ENCODE measurements around the gene ZNF124.
"Not testable (repeated sequence)": the region's sequence is repeated elsewhere in the genome, so short reads cannot be mapped to it uniquely, and the experiment has no call there.

Gene ZNF124

DNA sequence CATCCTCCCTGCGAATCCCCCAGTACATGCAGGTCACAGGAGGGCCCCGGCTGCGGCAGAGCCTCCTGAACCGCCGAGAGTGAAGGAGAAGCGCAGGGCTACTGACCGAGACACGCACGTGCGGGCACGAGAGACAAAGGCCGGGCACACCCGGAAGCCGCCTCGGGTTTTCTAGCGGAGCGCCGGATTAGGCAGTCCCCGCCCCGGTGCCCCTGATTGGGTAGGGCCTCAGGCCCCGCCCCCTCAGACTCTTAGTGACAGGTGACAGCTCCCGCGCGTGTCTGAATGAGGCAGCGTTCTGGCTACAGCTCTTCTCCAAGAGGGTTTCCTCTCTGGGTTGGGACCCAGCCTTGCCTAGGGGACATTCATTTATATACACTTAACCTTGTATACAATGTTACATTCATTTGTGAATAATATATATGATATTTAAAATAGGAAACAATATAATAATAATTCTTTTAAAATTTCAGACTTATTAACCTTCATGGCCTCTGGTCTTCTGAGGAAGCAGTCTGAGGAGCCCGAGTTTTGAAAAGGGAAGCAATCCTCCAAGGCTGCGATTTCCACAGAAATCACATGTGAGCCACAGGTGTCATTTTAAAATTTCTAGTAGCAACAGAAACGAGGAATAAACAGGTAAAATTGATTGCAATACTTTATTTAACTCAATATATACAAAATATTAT is at the start of gene ZNF124:
Gene ZNF124, minus strand, starts transcription at position 146 of the 689 bp plus-strand sequence. Its CDS starts 143 bp downstream, at position 3.
- FAIRE-seq: peak; percentile 77
- DNase-seq (ENCODE audit: insufficient read length, low spot score): not testable (repeated sequence)

DNA sequence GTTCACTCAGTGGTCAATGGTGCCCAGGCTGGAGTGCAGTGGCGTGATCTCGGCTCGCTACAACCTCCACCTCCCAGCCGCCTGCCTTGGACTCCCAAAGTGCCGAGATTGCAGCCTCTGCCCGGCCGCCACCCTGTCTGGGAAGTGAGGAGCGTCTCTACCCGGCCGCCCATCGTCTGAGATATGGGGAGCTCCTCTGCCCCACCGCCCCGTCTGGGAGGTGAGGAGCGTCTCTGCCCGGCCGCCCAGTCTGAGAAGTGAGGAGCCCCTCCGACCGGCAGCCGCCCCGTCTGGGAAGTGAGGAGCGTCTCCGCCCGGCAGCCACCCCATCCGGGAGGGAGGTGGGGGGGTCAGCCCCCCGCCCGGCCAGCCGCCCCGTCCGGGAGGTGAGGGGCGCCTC is 48.5 kb upstream of the ZNF124 start:
- DNase-seq (ENCODE audit: insufficient read length, low spot score); FAIRE-seq: not testable (repeated sequence)

- DNase-seq (ENCODE audit: insufficient read length, low spot score): no peak
- no peak for FAIRE-seq
Measured at GRCh38 chr1:247218121-247218651, 46.4 kb upstream of the ZNF124 start.

- FAIRE-seq: no peak
- DNase-seq (ENCODE audit: insufficient read length, low spot score): no peak
Measured at GRCh38 chr1:247216261-247216660, 44.4 kb upstream of the ZNF124 start.

- DNase-seq (ENCODE audit: insufficient read length, low spot score) (no peak), FAIRE-seq (no peak)
Measured at GRCh38 chr1:247212627-247213617, 41.1 kb upstream of the ZNF124 start.

GRCh38 chr1:247212012-247212411 is 40.2 kb upstream of the ZNF124 start:
- DNase-seq (ENCODE audit: insufficient read length, low spot score) (no peak), FAIRE-seq (no peak)

DNA sequence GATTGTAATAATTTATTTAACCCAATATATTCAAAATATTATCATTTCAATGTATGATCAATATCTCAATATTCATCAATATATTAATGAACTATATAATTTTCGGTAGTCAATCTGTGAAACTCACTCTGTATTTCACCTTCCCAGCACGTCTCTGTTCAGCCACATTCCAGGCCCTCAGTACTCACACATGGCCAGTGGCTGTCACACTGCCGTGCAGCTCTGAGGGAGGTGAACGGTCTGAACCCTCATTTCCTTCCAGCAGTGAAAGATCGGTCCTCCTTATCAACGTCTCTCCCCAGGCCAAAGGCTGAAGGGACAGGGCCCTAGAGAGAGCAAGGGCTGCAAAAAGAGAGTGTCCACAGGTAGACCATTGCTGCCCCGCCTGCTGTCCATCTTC is 39.5 kb upstream of the ZNF124 start:
- DNase-seq (ENCODE audit: insufficient read length, low spot score): no peak
- FAIRE-seq: no peak

DNA sequence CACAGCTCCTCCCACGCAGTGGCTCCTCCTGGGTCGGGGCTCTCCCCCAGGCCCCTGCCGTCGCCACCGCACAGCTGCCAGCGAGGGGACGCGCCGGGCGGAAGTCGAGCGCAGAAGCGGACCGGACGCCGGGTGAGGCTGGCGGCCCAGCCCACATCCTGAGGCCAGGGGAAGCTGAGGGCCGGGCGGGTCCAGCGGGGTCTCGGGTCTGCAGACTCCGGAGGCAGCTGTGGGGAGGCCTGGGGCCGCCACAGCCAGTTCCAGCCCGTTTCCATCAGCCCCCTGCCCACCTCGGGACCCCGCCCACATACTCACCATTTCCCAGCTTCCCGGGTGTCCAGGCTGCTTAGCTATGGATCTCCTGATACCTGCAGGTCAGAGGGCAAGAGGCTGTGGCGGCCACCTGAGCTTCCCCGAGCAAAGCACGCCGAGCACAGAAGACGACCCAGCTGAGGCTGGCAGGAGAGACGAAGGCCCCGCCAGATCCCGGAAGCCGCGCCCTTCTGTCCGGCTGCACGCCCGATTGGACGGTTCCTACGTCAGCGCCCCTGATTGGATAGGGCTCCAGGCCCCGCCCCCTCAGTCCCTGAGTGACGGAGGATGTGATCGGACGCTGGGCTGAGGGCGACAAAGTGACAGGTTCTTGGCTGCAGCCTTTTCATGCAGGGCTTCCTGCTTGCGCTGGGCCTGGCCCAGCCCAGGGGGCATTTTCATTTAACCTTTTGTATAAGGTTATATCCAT is 38.7 kb upstream of the ZNF124 start:
- FAIRE-seq (no peak), DNase-seq (ENCODE audit: insufficient read length, low spot score) (peak; percentile 97)

DNA sequence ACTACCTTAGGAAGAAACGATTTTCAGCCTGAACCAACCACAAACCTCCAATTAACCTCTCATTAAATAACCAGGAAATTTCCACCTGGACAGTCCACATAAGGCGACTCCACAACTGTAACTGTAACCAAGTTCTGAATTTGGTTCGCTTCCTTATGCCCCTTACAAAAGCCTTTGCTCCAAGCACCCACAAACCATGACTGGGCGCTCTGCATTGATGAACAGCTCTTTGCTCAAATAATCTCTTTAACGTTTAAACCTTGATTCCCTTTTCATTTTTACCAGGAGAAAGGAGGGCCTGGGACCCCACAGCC is 38.2 kb upstream of the ZNF124 start:
- DNase-seq (ENCODE audit: insufficient read length, low spot score): no peak
- FAIRE-seq: no peak

GRCh38 chr1:247209396-247209795 is 37.6 kb upstream of the ZNF124 start:
- no peak for FAIRE-seq

GRCh38 chr1:247204177-247204647 is 32.4 kb upstream of the ZNF124 start:
- FAIRE-seq: no peak
- DNase-seq (ENCODE audit: insufficient read length, low spot score): peak; percentile 28

More at GRCh38 chr1:247209396-247209795, 37.6 kb upstream of the ZNF124 start:
- no peak for DNase-seq (ENCODE audit: insufficient read length, low spot score)

DNA sequence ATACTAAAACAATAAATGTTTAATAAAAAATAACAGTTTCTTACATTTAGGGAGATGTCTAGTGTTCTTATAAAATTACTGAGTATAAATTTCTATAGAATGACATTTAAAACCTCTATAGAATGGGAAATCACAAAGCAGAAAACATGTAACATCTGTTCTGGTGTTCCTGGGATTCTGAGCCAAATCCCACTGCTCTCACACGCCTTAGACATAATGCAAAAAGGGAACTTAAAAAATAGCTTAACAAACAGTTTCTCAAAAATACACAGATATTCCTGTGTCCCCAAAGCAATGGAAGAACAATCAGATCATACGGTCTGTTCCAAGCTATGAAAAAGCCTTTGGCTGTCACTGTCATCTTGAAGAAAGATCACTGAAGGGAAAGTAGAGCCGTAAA is 27.0 kb upstream of the ZNF124 start:
- DNase-seq (ENCODE audit: insufficient read length, low spot score) (no peak), FAIRE-seq (no peak)

GRCh38 chr1:247193958-247194357 is 22.1 kb upstream of the ZNF124 start:
- no peak for FAIRE-seq
- DNase-seq (ENCODE audit: insufficient read length, low spot score): no peak

GRCh38 chr1:247189981-247190798 is 18.4 kb upstream of the ZNF124 start:
- FAIRE-seq: no peak

GRCh38 chr1:247185667-247186066 is 13.8 kb upstream of the ZNF124 start:
- FAIRE-seq: no peak
- no peak for DNase-seq (ENCODE audit: insufficient read length, low spot score)

More at GRCh38 chr1:247189981-247190798, 18.4 kb upstream of the ZNF124 start:
- DNase-seq (ENCODE audit: insufficient read length, low spot score): no peak

DNA sequence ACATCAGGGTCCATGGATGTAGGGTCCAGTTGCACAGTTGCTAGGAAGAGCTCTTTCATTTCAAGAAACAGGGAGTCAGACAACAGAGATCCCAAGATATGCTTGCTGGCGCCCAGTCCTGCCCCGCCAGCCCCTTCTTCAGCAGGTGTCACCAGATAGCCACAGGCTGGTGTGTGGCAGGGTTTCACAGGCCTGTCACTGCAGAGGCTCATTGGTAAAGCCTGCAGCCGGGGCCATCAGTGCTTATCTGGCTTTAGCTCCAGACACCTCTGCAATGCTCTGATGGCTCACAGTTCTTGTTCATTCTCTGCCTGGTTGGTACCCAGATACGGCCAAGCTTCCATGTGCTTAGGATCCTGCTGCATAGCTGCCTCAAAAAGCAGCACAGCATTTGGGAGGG is 12.4 kb upstream of the ZNF124 start:
- FAIRE-seq (no peak), DNase-seq (ENCODE audit: insufficient read length, low spot score) (no peak)

- DNase-seq (ENCODE audit: insufficient read length, low spot score): no peak
- no peak for FAIRE-seq
Measured at GRCh38 chr1:247182994-247183393, 11.2 kb upstream of the ZNF124 start.

DNA sequence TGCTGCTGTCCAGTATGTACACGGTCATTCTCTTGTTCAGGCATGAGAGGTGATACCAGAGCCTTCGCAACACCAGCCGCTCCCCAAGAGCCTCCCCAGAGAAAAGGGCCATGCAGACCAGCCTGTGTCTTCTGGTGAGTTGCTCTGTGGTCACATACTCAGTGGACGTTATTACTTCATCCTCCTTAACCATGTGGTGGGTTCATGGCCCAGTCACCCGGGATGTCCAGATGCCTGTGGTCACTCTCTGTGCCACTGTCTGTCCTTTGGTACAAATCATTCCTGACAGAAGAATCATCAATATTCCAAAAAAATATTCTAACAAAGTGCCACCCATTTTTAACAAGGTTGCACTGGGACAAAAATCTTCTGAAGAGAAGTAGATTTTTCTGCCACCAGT is 8.8 kb upstream of the ZNF124 start:
- no peak for DNase-seq (ENCODE audit: insufficient read length, low spot score)
- no peak for FAIRE-seq

DNA sequence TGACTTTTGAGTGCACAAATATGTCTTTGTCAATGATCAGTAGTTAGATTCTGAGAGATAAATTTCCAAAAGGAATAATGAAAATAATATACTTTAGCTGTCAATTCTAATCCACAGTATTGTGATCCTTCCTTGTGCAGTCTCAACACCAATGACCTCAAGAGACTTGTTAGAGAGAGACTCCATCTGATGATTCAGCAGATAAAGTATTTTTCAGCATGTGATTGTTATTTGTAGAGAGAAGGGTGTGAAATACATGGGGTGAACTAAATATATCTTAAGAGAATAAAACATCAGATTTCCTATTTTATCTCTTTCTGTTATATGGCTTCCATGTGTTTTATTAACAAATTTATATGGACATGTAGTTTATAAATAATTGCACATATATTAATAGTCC is 5.9 kb upstream of the ZNF124 start:
- DNase-seq (ENCODE audit: insufficient read length, low spot score) (no peak), FAIRE-seq (no peak)

DNA sequence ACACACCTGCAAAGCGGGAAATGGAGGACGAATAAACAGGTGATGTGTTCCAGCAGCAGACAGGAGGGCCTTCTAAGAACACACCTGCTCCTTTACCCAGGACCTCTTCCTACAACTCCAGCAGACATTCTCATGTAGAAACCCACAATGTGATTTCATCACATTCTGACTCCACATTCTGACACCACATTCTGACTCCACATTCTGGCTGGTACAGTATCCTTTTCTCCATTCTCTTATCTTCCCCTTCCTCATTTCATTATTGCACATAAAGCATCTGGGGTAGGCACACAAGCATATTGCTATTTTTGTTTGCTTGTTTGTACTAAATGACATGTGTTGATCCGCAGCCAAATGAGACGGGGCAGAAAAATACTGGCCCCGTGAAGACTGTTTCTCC is 3.6 kb upstream of the ZNF124 start:
- no peak for FAIRE-seq

More for the DNA sequence above, 3.6 kb upstream of the ZNF124 start:
- no peak for DNase-seq (ENCODE audit: insufficient read length, low spot score)

All from HTR-8/SVneo (cell line).